GM18861 (cell line): ENCODE data around the gene ZMIZ1.

Experiments
- ATAC-seq: cut with Tn5 transposase; IDR thresholded peaks from one replicate; pipeline ENCODE4 v1.9.1; 2021; ENCODE audit not compliant: unreplicated experiment

The ZMIZ1 gene

DNA sequence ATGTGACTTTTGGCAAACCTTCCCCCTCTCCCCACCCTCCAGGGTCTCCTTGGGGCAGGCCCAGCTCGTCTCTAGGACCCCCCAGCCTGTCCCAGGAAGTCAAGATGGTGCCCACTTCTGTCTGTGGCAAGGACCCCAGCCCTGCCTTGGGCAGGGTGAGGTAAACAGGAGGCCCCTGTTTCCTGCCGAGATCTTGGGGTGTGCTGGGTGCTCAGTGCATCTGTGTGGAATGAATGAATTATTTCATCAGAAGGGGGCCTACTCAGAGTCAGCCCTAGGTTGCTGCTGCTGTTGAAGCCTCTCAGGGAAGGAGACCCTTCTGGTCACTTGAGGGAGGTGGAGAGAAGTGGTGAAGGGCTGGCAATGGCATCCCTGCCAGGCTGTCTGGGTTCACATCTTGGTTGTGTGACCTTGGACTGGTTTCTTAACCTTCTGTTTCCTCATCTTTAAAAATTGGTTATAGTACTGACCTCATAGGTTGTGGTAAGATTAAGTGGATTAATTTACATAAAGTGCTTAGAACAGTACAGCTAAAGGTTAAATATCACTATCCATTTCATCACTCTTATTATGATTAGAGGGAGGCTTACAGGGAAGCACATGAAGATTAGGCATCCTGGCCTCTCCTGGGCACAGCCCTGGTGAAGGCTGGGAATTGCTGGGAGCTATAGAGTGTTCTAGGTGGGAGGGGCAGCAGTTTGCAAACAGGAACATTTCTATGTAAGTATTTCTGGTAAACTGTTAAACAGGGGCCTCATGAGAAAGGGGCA lies 67.7 kb downstream of the ZMIZ1 start:
- no peak for ATAC-seq

DNA sequence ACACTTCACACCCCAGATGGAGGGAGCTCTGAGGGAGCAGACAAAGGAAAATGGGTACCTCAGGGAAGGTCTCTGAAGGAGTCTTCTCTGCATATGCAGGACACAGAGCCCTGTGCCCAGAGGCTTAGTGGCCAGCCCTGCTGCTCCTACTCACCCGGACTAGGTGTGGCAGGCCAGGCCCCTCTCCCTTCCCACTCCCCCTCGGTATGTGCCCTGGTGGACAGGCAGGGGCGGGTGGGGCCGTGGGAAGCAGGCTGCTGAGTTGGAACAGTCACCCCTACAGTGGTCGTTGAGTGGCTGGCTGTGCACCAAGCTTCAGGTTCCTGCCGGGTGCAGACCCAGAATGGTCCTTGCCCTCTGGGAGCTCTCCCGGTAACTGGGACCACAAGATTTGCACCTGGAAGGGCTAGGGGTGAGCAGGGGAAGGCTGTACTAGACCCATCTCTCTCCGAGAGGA lies 68.6 kb downstream of the ZMIZ1 start:
- no peak for ATAC-seq

GRCh38 chr10:79137826-79138225 lies 69.1 kb downstream of the ZMIZ1 start:
- peak; percentile 71 for ATAC-seq

- no peak for ATAC-seq
These were observed 69.8 kb downstream of the ZMIZ1 start for GRCh38 chr10:79138449-79139123.

DNA sequence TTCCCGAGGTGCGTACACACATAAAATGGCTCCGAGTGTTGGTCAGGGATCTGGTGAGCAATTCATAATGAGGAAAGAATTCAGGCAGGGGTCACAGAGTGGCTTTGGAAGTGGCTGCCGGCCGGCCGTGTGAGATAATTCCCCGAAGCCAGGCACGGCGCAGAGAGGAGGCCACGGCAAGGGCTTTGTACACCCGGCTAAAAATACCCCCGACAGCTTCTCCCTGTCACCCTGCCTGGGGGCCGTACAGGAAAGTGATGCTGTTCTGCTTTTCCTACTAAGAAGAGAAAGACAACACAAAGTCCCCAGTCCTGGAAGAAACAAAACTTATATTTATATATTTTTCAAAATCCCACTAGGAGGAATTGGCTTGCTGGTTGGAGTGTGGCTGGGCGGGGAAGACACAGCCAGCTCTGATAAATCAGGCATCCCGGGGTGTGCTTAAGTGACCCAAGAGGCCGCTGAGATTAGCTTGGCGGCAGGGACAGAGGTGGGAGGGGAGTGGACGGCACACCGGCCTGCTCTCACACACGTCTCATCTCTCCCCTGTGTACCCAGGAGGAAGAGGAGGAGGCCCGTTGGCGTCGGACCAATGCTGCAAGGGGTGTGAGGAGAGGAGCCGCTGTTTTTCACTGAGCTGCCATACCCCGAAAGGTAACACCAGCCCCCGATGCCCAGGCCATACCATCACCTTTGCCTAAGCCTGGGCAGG lies 70.5 kb downstream of the ZMIZ1 start:
- ATAC-seq = no peak

DNA sequence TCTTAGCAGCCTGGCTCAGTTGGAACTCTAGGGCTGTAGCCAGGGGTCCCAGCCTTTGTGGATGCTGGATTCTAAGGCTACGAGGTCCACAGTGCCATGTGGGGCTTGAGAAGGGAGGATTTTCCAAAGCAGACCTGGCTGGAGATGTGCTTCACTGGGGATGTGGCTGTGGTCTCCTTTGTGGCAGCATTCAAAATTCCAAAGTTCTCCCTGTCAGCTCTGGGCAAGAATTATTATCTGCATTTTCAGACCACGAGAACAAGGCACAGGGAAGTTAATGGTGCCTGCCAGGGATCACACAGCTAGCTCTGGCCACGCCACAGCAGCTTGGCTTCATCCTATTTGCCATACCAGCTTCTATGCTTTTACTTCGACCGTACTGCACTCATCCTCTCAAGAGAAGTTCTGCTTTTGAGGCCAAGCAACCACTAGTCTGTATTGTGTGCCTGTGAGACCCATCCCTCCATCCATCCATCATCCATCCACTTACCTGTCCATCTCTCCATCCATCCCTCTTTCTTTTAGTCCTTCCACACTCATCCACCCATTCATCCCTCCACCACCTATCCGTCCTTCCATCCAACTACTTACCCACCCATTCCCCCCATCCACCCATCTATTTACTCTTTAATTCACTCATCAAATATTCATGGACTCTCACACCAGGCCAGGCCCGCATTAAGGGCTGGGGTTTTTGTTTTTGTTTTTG lies 71.5 kb downstream of the ZMIZ1 start:
- ATAC-seq = no peak

- ATAC-seq = no peak
These were observed 72.1 kb downstream of the ZMIZ1 start for GRCh38 chr10:79140855-79141254.

DNA sequence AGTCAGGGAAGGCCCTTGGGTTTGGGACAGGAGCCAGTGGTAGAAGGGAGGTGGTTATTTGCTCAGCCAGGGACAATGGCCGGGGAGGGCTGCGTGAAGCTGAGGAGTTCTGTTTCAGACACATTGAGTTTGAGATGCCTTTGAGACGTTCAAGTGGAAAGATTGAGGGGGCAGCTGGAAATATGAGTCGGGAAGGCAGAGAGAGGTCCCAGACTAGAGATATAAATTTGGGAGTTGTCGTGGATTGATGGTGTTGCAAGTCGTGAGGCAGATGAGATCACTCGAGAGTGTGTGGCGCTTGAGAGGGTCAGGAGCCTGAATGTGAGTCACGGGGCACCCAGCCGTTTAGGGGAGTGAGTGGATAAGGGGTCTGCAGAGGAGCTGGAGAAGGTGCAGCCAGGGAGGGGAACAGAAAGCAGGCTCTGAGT lies 73.3 kb downstream of the ZMIZ1 start:
- no peak for ATAC-seq

DNA sequence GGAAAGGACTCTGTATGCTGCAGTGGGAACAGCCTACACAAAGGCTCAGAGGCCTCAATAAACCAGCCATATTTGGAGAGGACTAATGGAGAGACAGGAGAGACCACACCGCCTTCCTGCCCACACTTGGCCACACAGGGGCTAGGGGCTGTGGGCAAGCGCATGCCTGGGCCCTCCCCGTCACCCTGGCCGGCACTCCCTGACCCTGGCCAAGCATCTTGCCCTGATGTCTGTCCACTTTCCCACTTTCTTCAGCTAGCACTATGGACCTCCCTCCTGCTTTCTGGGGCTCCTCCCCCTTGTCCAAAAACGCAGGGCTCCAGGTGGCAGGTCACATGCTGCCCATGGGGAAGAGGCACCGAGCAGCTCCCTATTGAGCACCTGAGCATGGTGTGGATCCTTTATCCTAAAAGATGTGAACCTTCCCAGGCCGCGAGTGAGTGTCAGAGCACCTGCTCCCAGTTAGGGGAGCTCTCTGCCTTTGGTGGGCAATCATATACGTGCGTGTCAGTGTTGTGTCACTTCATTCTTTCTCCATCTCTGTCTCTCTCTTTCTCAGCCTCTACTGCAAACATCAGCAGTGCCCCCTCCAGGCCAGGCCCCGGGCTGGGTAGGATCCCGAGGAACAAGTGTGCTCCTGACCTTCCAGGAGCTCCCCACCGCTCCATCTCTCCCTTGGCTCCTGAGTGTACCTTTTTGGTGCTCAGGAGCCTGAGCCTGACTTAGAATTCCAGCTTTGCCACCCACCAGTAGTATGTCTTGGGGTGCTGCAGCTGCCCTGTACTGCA lies 74.0 kb downstream of the ZMIZ1 start:
- ATAC-seq = no peak

DNA sequence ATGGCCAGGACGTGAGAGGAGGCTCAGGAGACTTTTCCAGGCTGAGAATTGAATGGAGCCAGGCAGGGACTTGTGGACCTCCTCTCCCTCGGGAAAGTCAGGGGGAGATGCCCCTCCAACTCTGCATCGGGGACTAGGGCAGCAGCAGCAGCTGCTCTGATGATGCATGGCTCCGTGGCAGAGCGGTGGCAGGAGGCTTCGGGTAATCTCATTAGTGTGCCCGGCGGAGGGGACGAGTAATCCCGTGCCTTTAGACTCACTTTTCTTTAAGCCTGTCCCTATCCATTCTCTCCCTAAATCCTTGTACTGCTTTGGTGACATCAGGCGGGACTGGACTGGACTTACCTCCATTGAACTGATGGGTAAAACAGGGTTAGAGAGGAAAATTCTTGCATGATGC lies 75.1 kb downstream of the ZMIZ1 start:
- no peak for ATAC-seq

GRCh38 chr10:79144351-79145173 lies 75.8 kb downstream of the ZMIZ1 start:
- ATAC-seq = no peak

- ATAC-seq = no peak
These were observed 76.4 kb downstream of the ZMIZ1 start for GRCh38 chr10:79145174-79145483.

GRCh38 chr10:79145517-79146470 lies 77.0 kb downstream of the ZMIZ1 start:
- ATAC-seq = no peak

GRCh38 chr10:79146611-79147130 lies 77.9 kb downstream of the ZMIZ1 start:
- no peak for ATAC-seq

GRCh38 chr10:79147306-79147705 lies 78.5 kb downstream of the ZMIZ1 start:
- ATAC-seq = no peak

DNA sequence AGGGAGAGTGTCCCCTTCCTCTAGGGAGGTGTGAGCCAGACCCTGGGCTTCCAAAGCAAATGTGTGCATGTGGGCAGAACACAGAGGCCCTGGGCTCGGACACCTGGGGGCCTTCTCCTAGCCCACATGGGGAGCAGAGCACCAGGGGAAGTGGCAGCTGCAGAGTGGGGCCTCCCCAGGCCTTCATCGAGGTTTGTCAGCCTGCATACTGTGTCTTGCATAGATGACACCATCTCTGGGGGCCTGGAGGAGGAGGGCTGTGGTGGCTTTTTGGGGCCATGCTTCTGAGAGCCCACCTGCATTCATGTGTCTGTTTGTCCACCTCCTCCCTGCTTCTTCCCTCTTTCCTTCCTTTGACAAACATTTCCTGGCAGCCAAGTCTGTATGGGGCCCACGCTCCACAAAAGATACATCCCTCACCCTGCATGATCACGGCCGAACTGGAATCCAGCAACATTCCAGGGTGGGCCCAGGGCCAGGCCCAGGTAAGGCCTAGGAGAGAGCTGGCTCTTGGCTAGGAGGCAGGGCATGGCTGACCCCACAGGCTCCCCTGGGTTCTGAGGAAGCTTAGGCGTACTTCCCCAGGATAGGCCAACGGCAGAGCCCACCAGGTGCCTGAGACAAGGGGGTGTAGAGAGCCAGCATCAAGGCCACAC lies 79.2 kb downstream of the ZMIZ1 start:
- no peak for ATAC-seq

DNA sequence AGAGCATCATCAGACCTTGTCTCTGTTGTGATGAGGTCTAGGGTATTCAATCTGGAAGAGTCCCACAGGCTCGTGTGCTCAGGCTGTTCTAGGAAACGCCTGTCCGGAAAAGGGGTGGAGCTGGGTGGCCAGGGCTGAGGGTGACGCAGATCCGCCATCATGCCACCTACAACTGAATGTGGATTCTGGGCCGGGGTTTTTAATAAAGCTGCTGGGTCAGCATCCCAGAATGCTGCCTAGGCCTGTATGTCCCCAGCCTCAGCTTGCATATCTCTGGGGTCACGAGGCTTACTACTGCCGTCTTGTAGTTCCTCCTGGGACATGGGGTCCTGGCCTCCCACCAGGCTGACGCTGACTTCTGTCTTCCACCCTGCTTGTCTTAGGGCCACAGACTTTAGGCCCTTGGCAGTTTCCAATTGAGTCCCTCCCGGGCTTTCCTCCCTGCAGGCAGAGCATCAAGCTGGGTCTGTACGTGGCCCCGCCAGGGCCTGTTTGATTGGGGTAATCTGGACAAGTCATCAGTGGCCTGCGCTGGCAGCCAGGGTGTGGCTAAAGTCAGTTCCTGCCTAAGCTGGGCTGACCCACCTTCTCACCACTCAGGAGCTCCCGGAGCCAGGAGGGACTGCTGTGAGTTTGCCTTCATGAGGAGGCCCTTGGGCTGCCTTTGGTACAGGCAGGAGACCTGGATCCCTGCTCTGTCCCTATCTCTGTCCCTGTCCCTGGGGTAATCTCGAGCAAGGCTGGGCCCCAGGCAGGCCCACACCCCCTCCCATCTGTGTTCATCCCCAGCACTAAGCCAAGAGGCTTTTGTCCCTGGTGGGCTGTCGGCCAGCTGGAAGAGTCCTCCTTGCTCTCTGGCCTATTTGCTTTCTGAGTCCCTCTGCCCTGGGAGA lies 79.9 kb downstream of the ZMIZ1 start:
- no peak for ATAC-seq
